Fibroblast of pulmonary artery (primary cell): ENCODE data around the gene SERPINA1.
A peak's percentile ranks its signal among the peaks of the same experiment; 100 is the strongest.

Source experiments
- DNase-seq: peaks from one replicate; pipeline ENCODE4 v3.0.0-alpha.2; 2010; ENCODE audit warnings: low read depth
- H3K4me3 ChIP-seq: replicated peaks from 2 replicates; pipeline ENCODE4 v1.5.1; 2011; ENCODE audit warnings: low read depth, mild to moderate bottlenecking, control low read depth, low read length, moderate library complexity
- CTCF ChIP-seq: IDR thresholded peaks from 2 replicates; pipeline ENCODE4 v1.5.1; 2011; ENCODE audit warnings: mild to moderate bottlenecking, control low read depth, low read length, inconsistent platforms; ENCODE audit errors: missing control alignments

SERPINA1 gene

GRCh38 chr14:94388384-94389103 lies at the start of gene SERPINA1:
SERPINA1 (minus strand) TSS chr14:94388602; CDS start chr14:94383237, 5,365 bp downstream.
- DNase-seq: no peak
- no peak for TF ChIP-seq CTCF
- no peak within 1 kb of the TSS for H3K4me3 ChIP-seq

DNA sequence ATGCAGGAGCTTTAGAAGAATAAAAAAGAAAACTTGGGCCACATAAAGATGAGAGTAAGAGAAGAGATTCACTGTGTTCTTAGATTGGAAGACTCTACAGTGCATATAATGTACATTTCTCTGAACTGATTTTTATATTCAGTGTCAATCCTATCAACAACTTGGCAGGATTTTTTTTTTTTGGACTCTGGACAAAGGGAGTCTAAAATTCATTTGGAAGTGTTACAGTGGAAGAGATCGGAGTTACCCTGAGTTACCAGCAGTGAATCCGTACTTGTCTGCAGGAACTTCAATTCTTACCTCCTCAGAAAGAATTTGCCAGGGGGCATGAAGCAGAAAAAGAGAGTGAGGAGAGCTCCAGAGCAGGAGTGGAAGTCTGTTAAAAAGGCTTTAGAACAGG lies 40.2 kb upstream of the SERPINA1 start:
- TF ChIP-seq CTCF: no peak
- H3K4me3 ChIP-seq: no peak overlapping the region
- no peak for DNase-seq

GRCh38 chr14:94427016-94427613 lies 38.7 kb upstream of the SERPINA1 start:
- DNase-seq: no peak
- TF ChIP-seq CTCF: no peak
- no peak overlapping the region for H3K4me3 ChIP-seq

GRCh38 chr14:94426526-94426925 lies 38.1 kb upstream of the SERPINA1 start:
- no peak overlapping the region for H3K4me3 ChIP-seq
- DNase-seq: no peak
- TF ChIP-seq CTCF: no peak

DNA sequence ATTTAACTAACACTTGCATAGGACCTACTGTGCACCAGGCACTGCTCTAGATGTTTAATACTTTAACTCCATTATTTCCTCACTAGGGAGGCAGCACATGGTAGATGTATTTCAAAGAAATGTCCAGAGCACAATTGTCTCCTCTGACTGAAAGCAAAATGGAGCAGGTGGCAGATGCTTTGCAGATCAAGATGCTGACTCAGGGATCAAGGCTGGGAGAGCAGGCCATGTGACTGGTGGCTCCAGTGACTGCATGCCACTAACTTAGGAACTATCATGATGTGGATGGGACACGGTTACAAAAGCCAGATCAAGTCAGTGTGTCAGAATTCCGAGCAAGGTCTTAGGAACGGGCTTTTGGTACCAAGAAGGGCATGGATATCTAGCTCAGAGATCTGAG lies 36.0 kb upstream of the SERPINA1 start:
- no peak for DNase-seq
- no peak for TF ChIP-seq CTCF
- no peak overlapping the region for H3K4me3 ChIP-seq

GRCh38 chr14:94423453-94424056 lies 35.2 kb upstream of the SERPINA1 start:
- no peak overlapping the region for H3K4me3 ChIP-seq
- TF ChIP-seq CTCF: peak; percentile 86
- peak; percentile 79 for DNase-seq
